Islet precursor cell (in vitro differentiated cells): Measurements from ENCODE around the gene LMCD1.

Experiments used
- DNase-seq: peaks from one replicate; pipeline ENCODE4 v3.0.0-alpha.2; 2018

LMCD1 gene

GRCh38 chr3:8595252-8595651 is 93.6 kb downstream of the LMCD1 start:
- DNase-seq = peak; percentile 16

GRCh38 chr3:8595695-8596115 is 94.1 kb downstream of the LMCD1 start:
- peak; percentile 29 for DNase-seq

- DNase-seq = peak; percentile 42
These were observed 94.9 kb downstream of the LMCD1 start for GRCh38 chr3:8596321-8597218.

- DNase-seq = no peak
These were observed 95.7 kb downstream of the LMCD1 start for GRCh38 chr3:8597219-8597853.

GRCh38 chr3:8599146-8599545 is 97.5 kb downstream of the LMCD1 start:
- no peak for DNase-seq

GRCh38 chr3:8600457-8600856 is 98.8 kb downstream of the LMCD1 start:
- no peak for DNase-seq

- no peak for DNase-seq
These were observed 101.6 kb downstream of the LMCD1 start for GRCh38 chr3:8603115-8603710.

GRCh38 chr3:8604006-8604405 is 102.4 kb downstream of the LMCD1 start:
- DNase-seq = no peak

- no peak for DNase-seq
These were observed 103.4 kb downstream of the LMCD1 start for GRCh38 chr3:8604988-8605387.

GRCh38 chr3:8606701-8607231 is 105.1 kb downstream of the LMCD1 start:
- peak; percentile 73 for DNase-seq

- peak; percentile 93 for DNase-seq
These were observed 105.8 kb downstream of the LMCD1 start for GRCh38 chr3:8607234-8608040.

- DNase-seq = no peak
These were observed 106.6 kb downstream of the LMCD1 start for GRCh38 chr3:8608041-8608790.

GRCh38 chr3:8608791-8609467 is 107.3 kb downstream of the LMCD1 start:
- no peak for DNase-seq

GRCh38 chr3:8610951-8611350 is 109.3 kb downstream of the LMCD1 start:
- no peak for DNase-seq

GRCh38 chr3:8617921-8618320 is 116.3 kb downstream of the LMCD1 start:
- DNase-seq = no peak

- DNase-seq = no peak
These were observed 117.3 kb downstream of the LMCD1 start for GRCh38 chr3:8618950-8619349.

- no peak for DNase-seq
These were observed 117.9 kb downstream of the LMCD1 start for GRCh38 chr3:8619548-8619947.

GRCh38 chr3:8621141-8621540 is 119.5 kb downstream of the LMCD1 start:
- no peak for DNase-seq

GRCh38 chr3:8621872-8622271 is 120.2 kb downstream of the LMCD1 start:
- peak; percentile 66 for DNase-seq

- peak; percentile 93 for DNase-seq
These were observed 121.5 kb downstream of the LMCD1 start for GRCh38 chr3:8622873-8623691.
